ENCODE data around the gene UXS1.

The UXS1 gene

DNA sequence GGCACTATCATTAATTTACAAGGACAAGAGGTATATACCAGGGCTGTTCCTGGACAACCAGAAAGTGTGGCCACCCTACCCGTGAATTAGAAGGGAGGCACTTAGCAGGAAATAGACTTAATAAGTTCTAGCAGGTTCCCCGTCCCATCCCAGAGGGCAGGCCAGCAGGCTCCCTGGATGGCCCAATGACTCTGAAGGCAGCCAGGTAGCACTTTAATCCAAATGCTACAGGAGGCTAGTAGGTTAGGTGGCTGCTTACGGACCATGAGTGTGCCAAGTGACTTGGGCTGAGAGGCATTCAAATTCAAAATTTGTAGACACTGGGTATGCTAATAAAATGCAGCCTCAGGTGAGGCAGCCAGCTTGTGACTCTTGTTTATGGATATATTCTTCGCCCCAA lies 123.9 kb downstream of the UXS1 start:
- no peak for DNase-seq

DNA sequence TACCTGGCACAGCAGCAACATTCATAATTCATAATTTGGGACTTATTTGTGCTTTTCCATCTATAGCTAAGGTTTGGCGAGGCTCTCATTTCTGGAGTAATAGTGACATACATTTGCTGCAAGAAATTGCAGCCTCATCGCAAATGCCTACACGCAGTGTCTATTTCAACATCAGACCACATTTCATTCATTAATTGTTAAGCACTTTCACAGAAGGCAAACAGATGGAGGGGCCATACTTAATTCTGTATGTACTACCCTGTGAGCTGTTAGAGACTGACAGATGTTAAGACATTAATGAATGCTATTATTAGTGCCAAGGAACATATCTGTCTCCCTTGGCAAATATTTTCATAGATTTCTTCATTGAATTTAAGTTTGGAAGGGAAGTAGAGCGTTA lies 125.7 kb downstream of the UXS1 start:
- DNase-seq: no peak

DNA sequence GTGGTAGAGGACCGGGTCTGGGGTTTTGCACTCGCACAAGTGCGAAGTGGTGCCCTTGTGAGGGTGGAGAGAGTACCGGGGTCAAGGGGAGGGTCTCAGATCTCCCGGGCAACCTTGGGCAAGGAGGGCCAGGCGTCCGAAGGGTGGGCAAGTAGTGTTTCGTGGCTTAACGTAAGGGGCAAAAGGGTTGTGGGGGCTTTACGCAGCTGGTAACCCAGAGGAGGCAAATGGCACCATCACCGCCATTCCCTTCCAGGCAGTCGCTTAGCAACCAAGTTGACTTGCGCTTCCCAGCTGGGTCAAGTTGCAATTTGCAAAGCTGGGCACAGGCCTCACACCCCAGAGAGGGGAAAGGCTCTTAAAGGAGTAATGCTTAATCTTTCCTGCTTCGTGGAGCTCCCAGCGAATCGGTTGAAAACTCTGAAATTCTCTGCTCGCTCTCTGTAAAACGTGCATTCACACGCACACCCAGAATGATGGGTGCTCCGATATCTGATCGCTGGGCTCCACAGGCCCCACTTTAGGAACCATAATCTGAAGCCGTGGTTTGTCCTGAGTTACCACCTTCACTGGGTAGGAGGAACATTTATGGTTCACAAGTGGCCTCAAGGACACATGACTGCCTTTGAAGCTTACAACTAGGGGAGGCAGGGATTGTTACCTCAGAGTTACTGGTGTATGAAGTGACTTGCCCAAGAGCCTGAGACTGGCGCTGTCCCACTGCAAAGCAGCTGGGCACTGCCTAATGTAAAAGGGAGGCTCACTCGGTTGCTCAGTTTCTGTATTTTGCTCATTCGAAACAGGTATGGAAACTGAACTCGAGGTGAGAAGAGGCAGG lies 127.9 kb downstream of the UXS1 start:
- DNase-seq: no peak

DNA sequence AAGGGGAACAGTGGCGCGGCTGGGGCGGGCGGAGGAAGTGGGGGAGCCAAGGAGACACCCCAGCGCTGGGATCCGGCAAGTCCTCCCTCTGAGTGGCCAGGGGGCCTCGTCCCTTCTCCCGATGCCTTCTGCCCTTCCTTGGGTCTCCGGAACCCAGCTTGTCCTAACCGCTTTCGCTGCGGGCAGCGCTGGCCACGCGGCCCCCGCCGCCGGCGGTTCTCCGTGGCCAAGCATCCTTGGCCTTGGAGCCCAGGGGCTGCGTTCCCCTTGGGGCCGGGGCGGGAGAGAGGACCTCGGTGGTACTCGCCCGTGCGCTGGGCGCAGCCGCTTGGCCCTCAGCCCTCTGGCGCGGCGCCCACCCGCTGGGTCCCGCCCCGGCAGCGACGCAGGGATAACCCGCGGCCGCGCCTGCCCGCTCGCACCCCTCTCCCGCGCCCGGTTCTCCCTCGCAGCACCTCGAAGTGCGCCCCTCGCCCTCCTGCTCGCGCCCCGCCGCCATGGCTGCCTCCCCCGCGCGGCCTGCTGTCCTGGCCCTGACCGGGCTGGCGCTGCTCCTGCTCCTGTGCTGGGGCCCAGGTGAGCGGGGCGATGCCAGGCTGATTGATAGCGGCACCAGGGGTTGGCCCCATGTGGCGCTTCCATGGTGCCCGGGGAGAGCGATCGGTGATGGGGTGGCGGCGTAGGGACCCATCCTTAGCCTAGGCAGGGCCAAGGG lies 128.7 kb downstream of the UXS1 start:
- peak; percentile 56 for DNase-seq

DNA sequence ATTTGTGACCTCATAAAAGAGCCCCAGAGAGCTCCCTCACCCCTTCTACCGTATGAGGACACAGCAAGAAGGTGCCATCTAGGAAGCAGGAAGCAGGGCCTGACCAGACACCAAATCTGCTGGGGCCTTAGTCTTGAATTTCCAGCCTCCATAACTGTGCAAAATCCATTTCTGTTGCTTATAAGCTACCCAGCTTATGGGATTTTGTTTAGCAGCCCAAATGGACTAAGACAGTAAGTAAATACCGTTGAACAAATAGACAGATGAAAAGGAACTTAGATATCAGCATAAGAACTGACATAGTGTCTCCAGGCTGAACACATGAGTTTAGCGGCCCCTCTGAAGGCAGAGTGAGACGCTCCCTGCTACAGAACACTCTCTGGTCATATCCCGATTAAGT lies 130.9 kb downstream of the UXS1 start:
- no peak for DNase-seq

DNA sequence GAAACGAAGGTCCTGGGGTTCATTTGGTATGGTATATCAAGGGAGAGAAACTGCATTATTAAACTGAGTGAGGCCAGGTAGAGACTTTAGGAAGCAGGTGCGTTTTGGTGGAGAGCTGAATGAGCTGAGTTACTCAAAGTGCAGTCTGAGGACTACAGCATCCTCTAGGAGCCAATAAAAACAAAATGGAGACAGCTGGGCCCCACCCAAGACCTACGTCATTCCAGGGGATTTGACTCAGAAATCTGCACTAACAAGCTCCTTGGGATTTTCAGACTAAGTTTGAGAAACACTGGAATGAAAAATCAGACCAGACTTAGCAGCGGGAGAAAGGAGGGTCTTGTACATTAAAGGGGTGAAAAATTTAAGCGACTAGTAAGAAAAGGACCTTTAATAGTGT lies 131.5 kb downstream of the UXS1 start:
- DNase-seq: no peak

DNA sequence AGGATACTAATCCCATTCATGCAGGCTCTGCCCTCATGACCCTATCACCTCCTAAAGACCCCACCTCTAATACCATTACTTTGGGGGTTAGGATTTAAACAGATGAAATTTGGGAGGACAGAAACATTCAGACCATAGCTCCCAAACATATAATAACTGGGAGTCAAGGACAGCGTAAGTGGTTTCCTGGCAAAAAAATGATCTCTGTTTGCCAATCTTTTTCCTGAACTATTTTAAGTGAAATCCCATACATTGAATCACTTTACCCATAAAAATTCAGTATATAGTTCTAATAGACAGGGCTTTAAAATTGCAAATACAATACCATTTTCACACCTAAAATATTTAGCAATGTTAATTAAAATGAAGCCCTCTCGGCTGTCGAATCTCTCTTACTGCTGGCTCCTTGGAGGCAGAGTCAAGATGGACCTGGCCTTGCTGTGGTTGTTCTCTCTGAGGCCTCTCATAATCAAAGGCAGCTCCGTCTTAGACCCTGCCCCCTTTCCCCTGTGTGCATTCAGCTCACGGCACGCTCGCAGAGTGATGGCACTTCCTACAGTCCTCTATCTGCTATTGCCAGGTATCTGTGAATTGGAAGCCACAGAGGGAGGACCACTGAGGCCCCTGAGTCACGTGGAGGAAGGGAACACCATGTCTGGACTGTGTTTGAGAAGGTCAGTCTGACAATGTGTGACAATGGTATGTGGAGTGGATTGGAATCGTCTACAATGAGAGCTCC lies 132.3 kb downstream of the UXS1 start:
- no peak for DNase-seq

DNA sequence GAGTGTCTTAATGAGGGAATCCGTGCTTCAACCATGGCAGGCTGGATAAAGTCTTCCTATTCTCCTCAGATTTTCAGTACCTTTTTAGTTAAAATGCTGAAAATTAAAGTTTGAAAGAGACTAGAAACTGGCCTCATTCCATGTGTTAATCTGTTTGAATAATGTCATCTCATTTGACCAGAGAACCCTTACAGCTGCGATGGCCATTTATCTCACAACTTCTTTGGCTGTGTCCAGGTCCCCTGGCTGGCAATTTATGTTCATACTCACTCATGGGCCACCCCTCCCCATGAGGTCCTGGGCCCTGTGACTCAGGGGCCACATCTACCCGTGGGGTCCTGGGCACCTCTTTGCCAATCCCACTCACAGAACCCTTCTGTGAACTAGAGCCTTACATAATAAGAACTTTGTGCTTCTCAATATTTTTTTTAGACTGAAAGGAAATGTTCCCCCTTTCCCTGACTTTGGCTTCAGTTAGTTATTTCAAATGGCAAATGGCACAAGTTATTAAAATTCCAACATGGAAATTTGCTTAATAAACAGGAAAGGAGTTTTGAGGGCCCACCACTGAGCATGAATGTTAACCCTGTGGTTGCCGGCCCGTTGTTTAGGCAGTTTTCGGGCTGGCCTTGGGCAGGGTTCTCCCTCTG lies 134.6 kb downstream of the UXS1 start:
- no peak for DNase-seq

DNA sequence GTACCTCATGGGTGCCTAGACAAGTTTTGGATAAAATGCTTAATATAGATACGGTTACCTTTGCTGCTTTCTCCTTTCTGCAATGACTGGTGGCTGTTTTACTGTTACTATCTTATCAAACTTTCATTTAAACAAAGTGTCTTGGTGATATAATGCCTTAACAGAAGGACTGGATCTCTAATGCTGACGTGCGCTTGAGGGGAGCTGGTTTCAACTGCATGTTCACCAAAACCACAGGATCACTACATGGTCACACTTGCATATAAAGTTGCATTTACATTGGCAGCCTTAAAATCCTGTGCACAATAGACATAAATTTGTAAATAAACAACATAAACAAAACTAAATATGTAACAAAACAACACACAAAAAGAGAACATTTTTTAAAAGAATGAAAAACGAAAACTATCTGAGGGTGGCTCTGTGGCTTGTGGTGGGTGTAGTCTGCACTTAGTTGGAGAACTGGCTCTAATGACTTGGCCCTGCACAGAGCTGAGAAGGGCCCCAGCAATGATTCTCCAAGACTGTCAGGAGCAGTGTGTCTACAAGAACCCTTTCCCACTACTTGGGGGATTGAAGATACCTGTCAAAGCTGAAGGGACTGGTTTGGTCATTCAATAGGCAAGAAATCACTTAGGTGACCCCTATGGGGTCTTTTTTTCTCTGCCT lies 135.5 kb downstream of the UXS1 start:
- no peak for DNase-seq

DNA sequence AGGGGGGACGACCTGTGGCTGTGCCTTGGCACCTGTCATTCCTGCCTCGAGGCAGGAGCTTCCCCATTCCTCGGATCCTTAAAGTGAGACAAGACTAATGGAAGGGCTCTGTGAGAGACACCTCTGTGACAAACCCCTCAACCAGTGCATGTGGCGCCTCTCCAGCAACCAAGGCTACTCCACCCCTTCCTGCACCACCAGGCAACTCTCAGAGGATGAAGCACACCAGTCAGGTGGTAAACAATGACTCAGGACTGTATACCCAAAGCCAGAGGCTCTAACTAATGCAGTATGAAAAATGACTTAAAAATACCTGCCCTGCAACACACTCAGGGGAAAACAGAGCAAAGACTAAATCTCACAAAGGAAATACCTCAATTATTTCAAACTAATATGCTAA lies 136.9 kb downstream of the UXS1 start:
- no peak for DNase-seq

DNA sequence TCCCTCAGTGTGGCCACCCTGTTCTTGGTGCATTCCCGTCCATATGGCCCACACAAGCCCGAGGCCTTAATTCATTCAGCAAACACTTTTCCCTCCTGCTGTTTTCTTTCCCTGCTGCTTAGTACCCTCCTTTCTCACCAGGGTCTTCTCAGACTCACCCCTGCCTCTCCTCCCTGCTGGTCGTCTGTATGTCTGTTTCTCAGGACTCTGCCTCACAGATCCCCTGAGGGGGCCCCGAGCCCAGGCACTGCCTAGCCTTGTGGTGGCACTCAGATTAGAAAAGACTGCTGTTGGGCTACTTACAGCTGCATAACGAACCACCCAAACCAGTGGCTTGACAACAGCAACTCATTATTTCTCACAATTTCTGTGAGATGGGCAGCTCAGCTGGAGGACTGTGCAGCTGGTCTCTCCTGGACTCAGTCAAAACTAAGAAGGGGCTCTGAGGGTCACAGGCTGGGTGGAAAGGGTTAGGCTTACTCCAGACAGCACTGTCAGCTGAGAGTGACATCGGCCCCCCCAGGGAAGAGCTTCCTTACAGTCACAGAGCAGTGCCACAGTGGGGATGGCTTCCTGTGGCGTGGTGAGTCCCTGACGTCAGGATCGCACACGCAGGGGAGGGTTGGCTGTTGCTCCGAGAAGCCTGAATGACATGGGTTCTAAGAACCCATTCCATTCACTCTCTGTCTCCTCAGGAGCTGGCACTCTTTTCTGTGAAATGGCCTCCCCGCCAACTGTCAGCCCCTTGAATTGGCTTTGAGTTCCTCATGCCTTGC lies 139.0 kb downstream of the UXS1 start:
- DNase-seq: no peak

DNA sequence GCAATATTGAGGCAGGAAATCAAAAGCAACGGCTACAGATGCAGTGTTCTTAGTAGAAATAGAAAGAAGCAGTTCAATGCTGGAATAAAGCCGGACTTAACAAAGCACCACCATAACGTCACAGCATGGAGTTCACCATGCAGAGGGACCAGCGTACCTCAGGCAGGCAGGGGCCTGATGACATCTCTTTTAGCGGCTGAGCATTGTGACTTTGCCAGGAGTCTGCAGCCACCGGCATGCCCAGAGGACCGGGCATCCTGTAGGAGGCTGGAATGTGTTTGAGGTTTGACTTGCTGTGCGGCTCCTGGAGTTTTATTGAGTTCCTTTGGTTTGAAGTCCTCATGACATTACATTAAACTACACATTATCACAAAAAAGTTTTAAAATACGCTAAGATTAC lies 139.8 kb downstream of the UXS1 start:
- no peak for DNase-seq

DNA sequence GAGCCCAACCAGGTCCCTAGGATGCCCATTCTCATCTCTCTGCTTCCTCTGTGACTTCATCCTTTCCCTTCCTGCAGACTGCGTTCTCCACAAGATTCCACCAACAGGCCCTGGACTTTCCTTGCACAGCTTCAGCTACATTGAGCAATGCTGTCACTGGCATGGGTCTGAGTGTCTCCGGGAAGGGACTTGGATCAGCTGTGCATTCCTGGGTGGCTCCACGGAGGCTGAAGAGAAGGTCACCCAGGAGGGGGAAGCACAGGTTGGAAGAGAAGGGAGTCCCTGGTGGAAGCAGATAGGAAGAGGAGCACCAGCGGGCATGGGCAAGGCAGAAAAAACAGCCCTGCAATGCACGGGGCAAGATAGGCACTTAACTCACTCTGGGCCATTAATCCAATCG lies 140.5 kb downstream of the UXS1 start:
- no peak for DNase-seq

DNA sequence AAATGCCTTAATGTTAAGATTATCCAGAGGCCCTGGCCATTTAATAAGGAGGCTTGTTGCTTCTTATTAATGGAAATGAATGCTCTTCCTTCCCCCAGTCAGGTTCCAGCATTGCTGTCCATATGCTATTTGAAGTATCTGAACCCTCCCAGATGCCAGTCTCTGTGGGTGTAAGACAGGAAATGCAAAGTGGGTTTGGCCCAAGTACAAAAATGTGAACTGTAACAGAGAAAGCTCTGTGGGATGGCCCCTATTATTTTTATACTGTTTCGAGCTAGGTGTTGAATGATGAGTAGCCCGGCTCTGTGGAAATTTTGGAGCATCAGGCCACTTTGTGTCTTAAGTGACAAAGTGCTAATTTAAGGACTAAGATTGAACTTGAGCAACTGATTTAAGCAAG lies 141.0 kb downstream of the UXS1 start:
- no peak for DNase-seq

DNA sequence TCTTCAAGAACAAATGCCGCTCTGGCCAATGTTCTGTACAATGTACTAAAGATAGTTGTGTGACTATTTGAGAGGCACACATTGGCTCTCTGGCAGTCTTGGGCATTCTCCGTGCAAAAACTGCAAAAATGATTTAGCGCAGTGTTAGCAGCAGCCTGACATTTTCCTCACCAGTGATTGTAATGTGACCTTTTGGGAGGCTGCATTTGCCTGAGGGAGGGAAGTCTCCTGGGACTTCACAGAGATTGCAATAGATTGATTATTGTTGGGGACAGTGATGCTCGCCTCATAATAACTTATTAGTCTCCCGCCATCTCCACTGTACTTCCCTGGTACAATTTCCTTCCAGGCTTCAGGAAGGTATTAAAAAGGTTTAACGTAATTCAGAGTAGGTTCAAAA lies 149.2 kb downstream of the UXS1 start:
- DNase-seq: no peak

DNA sequence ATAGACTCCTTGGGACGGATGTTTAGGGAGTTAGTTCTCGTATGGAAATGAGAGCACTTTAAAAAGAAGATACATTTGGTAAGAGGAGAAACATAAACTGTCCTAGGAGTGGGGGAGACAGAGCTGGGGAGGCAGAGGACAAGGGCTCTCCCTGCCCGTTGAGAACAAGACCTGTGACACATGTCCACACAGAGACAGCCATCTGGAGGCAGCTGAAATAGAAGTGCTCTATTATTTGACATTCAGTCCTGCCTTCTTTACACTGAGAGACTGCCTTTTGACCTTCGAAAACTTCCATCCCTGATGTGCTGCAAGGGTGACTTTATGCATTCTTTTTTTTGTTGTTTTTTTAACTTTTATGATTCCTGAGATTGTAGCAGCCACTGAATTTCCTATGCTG lies 150.1 kb downstream of the UXS1 start:
- no peak for DNase-seq

Data from retina (tissue), 1 donor.